WTC11 (cell line): ENCODE measurements around the gene IKBKE.

Experiments
- CTCF ChIP-seq: fragments of 200-600 bp; IDR thresholded peaks from 2 replicates; pipeline ENCODE4 v1.8.0; 2022; ENCODE audit warnings: antibody characterized with exemption
- E2F1 ChIP-seq: sonication (generic); formaldehyde crosslinking; IDR thresholded peaks from 2 replicates; pipeline ENCODE4 v1.8.0; 2022; ENCODE audit warnings: mild to moderate bottlenecking, missing genetic modification reagents
- ELF4 ChIP-seq: sonication (generic); formaldehyde crosslinking; IDR thresholded peaks from 2 replicates; pipeline ENCODE4 v1.8.1; 2022; ENCODE audit warnings: low read depth, mild to moderate bottlenecking, moderate library complexity, missing genetic modification reagents
- ESRRA ChIP-seq: sonication (generic); formaldehyde crosslinking; IDR thresholded peaks from 2 replicates; pipeline ENCODE4 v1.8.1; 2022; ENCODE audit warnings: mild to moderate bottlenecking, missing genetic modification reagents, borderline replicate concordance
- FOXJ3 ChIP-seq: sonication (generic); formaldehyde crosslinking; IDR thresholded peaks from 2 replicates; pipeline ENCODE4 v1.9.0; 2021; ENCODE audit warnings: missing genetic modification reagents, mild to moderate bottlenecking, borderline replicate concordance
- JUN ChIP-seq: sonication (generic); formaldehyde crosslinking; IDR thresholded peaks from 2 replicates; pipeline ENCODE4 v1.8.0; 2023; ENCODE audit warnings: mild to moderate bottlenecking, missing genetic modification reagents
- TEAD4 ChIP-seq: sonication (generic); formaldehyde crosslinking; IDR thresholded peaks from 2 replicates; pipeline ENCODE4 v1.8.0; 2022; ENCODE audit warnings: mild to moderate bottlenecking, missing genetic modification reagents
- ZNF138 ChIP-seq: sonication (generic); formaldehyde crosslinking; conservative IDR thresholded peaks from 2 replicates; pipeline ENCODE4 v1.8.1; 2022; ENCODE audit warnings: mild to moderate bottlenecking, moderate library complexity, missing genetic modification reagents
- TF ChIP-seq, protein P1 (sequence below): sonication (generic); formaldehyde crosslinking; IDR thresholded peaks from 2 replicates; pipeline ENCODE4 v1.8.0; 2023; ENCODE audit warnings: missing genetic modification reagents
- TF ChIP-seq, protein P2 (sequence below): fragments of 250-450 bp; sonication (Bioruptor Pico); IDR thresholded peaks from 2 replicates; pipeline ENCODE4 v1.9.0; 2021; ENCODE audit warnings: mild to moderate bottlenecking, borderline replicate concordance

DNA sequence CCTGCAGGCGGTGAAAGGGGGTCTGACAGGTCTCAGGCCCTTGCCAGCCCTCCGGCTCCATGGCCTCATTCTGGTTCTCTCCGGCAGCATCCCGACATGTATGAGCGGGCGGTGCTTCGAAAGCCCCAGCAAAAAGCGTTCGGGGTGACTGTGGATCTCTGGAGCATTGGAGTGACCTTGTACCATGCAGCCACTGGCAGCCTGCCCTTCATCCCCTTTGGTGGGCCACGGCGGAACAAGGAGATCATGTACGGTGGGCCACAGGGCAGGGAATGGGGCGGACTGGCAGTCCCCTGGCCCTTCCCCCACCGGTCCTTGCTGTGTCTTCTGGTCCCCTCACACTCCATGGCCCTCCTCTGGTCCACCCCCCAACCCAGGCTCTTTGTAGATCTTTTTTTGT is 6.3 kb downstream of the IKBKE start:
- TF ChIP-seq, protein P1, sequence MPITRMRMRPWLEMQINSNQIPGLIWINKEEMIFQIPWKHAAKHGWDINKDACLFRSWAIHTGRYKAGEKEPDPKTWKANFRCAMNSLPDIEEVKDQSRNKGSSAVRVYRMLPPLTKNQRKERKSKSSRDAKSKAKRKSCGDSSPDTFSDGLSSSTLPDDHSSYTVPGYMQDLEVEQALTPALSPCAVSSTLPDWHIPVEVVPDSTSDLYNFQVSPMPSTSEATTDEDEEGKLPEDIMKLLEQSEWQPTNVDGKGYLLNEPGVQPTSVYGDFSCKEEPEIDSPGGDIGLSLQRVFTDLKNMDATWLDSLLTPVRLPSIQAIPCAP (CRISPR knock-in tag): no peak
- TF ChIP-seq CTCF (no peak), ZNF138 (CRISPR knock-in tag) (no peak), JUN (CRISPR knock-in tag) (no peak), ELF4 (no peak), TEAD4 (CRISPR knock-in tag) (no peak), ESRRA (CRISPR knock-in tag) (no peak), FOXJ3 (CRISPR knock-in tag) (no peak), E2F1 (no peak)
- TF ChIP-seq, protein P2, sequence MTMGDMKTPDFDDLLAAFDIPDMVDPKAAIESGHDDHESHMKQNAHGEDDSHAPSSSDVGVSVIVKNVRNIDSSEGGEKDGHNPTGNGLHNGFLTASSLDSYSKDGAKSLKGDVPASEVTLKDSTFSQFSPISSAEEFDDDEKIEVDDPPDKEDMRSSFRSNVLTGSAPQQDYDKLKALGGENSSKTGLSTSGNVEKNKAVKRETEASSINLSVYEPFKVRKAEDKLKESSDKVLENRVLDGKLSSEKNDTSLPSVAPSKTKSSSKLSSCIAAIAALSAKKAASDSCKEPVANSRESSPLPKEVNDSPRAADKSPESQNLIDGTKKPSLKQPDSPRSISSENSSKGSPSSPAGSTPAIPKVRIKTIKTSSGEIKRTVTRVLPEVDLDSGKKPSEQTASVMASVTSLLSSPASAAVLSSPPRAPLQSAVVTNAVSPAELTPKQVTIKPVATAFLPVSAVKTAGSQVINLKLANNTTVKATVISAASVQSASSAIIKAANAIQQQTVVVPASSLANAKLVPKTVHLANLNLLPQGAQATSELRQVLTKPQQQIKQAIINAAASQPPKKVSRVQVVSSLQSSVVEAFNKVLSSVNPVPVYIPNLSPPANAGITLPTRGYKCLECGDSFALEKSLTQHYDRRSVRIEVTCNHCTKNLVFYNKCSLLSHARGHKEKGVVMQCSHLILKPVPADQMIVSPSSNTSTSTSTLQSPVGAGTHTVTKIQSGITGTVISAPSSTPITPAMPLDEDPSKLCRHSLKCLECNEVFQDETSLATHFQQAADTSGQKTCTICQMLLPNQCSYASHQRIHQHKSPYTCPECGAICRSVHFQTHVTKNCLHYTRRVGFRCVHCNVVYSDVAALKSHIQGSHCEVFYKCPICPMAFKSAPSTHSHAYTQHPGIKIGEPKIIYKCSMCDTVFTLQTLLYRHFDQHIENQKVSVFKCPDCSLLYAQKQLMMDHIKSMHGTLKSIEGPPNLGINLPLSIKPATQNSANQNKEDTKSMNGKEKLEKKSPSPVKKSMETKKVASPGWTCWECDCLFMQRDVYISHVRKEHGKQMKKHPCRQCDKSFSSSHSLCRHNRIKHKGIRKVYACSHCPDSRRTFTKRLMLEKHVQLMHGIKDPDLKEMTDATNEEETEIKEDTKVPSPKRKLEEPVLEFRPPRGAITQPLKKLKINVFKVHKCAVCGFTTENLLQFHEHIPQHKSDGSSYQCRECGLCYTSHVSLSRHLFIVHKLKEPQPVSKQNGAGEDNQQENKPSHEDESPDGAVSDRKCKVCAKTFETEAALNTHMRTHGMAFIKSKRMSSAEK (CRISPR knock-in tag): no peak
